Measurements from ENCODE around the gene CNTNAP2. TPM values are rescaled to one million over a fixed set of nuclear protein-coding genes. Genes with fewer than 3 reads are reported as not detected.

CNTNAP2 gene
- total RNA-seq, 4 donors from 2014 or later = 0.91 to 16.0 TPM; not detected in 2

DNA sequence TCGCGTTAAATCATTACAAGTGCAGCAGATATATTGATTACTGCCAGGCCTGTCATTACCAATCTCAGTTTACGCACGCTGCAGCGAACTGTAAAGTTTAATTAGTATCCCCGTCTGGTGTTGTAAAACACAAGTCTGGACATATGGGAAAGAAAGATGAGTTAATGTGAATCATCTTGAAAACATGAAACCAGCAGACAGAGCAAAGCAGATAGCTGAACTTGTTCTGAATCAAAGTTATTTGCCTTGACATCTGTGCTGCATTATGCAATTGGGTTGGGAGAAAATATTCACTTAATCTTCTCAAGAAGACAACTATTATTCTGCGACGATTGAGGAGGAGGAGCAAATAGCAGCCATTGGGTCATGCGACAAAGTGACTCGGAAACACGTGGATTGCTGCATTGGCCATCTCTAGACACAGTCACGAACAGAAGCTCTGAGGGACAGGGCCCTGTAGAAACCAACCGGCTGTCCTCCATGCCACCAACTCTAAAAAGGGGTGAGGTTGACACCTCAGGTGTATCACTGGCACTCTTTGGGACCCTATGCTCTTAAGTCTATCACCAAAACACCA, 2317.7 kb downstream of the CNTNAP2 start:
- Histone ChIP-seq H3K4me1 (no peaks in the 10 kb centered on the region), H3K27ac (no peak overlapping the region), H3K4me3 (no peak overlapping the region), H3K27me3 (no peaks in the 10 kb centered on the region), H3K36me3 (no peaks in the 10 kb centered on the region), H3K9me3 (no peaks in the 10 kb centered on the region)
- no peak for TF ChIP-seq POLR2A (IDR thresholded peaks at IDR 0.05)
- TF ChIP-seq CTCF (IDR thresholded peaks at IDR 0.05) = no peak
- DNase-seq = no peak
- intact Hi-C loops (cut with DNase I; ENCODE audit: low total_unique reads) = no loop called here

- DNase-seq = no peak
- Histone ChIP-seq H3K27ac (no peak overlapping the region), H3K9me3 (no peaks in the 10 kb centered on the region), H3K27me3 (no peaks in the 10 kb centered on the region), H3K36me3 (no peaks in the 10 kb centered on the region), H3K4me1 (no peaks in the 10 kb centered on the region), H3K4me3 (no peak overlapping the region)
- intact Hi-C loops (cut with DNase I; ENCODE audit: low total_unique reads) = no loop called here
- TF ChIP-seq POLR2A (IDR thresholded peaks at IDR 0.05) (no peak), CTCF (IDR thresholded peaks at IDR 0.05) (no peak)
These were observed 2318.3 kb downstream of the CNTNAP2 start for GRCh38 chr7:148434887-148435286.

DNA sequence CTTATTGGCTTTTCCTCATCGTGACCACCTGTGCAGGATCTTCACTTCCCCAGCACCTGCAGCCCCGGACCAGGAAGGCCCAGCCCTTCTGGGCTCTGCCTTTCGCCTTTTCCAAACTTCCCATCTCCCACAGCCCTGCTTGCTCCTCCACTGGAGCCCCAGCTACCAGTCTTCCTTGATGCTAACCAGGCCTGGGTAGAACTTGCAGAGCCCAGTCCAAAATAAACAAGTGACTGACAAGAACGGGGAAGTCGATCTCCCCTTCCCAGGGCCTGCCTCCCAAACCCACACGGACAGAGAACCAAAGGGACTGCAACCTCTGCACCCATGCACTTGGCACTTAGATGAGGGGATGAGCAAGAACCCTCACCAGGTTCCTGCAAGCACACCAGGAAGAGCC, 2319.1 kb downstream of the CNTNAP2 start:
- Histone ChIP-seq H3K4me3 (no peak overlapping the region), H3K9me3 (no peaks in the 10 kb centered on the region), H3K27ac (no peak overlapping the region), H3K4me1 (no peaks in the 10 kb centered on the region), H3K36me3 (no peaks in the 10 kb centered on the region), H3K27me3 (no peaks in the 10 kb centered on the region)
- TF ChIP-seq CTCF (IDR thresholded peaks at IDR 0.05) = no peak
- no peak for DNase-seq
- intact Hi-C loops (cut with DNase I; ENCODE audit: low total_unique reads) = no loop called here

DNA sequence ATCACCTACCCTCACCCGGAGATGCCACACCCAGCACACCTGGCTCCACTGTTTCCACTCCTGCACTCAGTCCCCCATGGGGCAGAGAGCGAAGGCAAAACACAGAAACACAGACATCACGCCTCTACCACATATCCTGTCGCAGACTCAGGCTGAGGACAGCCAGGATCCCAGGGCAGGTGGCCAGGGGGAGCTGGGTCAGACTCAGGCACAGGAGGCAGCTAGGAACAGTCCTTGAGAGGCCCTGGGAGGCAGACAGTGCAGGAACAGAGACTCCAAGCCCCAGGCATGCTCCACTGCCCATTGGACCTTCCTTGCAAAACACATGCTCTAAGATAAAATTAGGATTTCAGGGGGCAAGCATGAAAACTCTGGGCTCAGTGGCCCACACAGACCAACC, 2319.5 kb downstream of the CNTNAP2 start:
- intact Hi-C loops (cut with DNase I; ENCODE audit: low total_unique reads) = no loop called here
- TF ChIP-seq CTCF (IDR thresholded peaks at IDR 0.05) (no peak), POLR2A (IDR thresholded peaks at IDR 0.05) (no peak)
- Histone ChIP-seq H3K36me3 (no peaks in the 10 kb centered on the region), H3K27me3 (no peaks in the 10 kb centered on the region), H3K4me3 (no peak overlapping the region), H3K9me3 (no peaks in the 10 kb centered on the region), H3K27ac (no peak overlapping the region), H3K4me1 (no peaks in the 10 kb centered on the region)
- DNase-seq = no peak

- intact Hi-C loops (cut with DNase I; ENCODE audit: low total_unique reads) = no loop called here
- Histone ChIP-seq H3K4me1 (no peaks in the 10 kb centered on the region), H3K4me3 (no peak overlapping the region), H3K36me3 (no peaks in the 10 kb centered on the region), H3K9me3 (no peaks in the 10 kb centered on the region), H3K27me3 (no peaks in the 10 kb centered on the region), H3K27ac (no peak overlapping the region)
- TF ChIP-seq POLR2A (IDR thresholded peaks at IDR 0.05) = no peak
- no peak for TF ChIP-seq CTCF (IDR thresholded peaks at IDR 0.05)
- no peak for DNase-seq
These were observed 2320.0 kb downstream of the CNTNAP2 start for GRCh38 chr7:148436571-148436970.

Measured in uterus (tissue), 4 donors.